Mammary epithelial cell (primary cell): Measurements from ENCODE around the gene PDXDC1.
"Not testable (repeated sequence)": the region's sequence is repeated elsewhere in the genome, so short reads cannot be mapped to it uniquely, and the experiment has no call there.

Source experiments
- EZH2 ChIP-seq: IDR thresholded peaks from 2 replicates; pipeline ENCODE4 v1.6.1; 2012; ENCODE audit warnings: low read length, inconsistent platforms, borderline replicate concordance
- TF ChIP-seq, protein P1 (sequence below), 2 donors: IDR thresholded peaks in 1 of 2; conservative IDR thresholded peaks in 1 of 2; 2 replicates each; pipeline ENCODE4 v1.5.1; 2011 to 2012; ENCODE audit warnings: inconsistent platforms in 2 of 2, low read length in 2 of 2, mild to moderate bottlenecking in 2 of 2, control low read depth in 1 of 2, low read depth in 1 of 2; ENCODE audit not compliant: insufficient read depth in 1 of 2; ENCODE audit errors: extremely low read depth in 1 of 2

GRCh38 chr16:15071013-15071412 is 96.2 kb downstream of the PDXDC1 start:
- TF ChIP-seq, protein P1, sequence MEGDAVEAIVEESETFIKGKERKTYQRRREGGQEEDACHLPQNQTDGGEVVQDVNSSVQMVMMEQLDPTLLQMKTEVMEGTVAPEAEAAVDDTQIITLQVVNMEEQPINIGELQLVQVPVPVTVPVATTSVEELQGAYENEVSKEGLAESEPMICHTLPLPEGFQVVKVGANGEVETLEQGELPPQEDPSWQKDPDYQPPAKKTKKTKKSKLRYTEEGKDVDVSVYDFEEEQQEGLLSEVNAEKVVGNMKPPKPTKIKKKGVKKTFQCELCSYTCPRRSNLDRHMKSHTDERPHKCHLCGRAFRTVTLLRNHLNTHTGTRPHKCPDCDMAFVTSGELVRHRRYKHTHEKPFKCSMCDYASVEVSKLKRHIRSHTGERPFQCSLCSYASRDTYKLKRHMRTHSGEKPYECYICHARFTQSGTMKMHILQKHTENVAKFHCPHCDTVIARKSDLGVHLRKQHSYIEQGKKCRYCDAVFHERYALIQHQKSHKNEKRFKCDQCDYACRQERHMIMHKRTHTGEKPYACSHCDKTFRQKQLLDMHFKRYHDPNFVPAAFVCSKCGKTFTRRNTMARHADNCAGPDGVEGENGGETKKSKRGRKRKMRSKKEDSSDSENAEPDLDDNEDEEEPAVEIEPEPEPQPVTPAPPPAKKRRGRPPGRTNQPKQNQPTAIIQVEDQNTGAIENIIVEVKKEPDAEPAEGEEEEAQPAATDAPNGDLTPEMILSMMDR (conservative IDR thresholded peaks at IDR 0.05 in 1 of 2, IDR thresholded peaks at IDR 0.05 in 1 of 2; ENCODE audit: extremely low read depth in 1 of 2, insufficient read depth in 1 of 2, low read depth in 1 of 2, low read length in 2 of 2), result not testable (repeated sequence)
- TF ChIP-seq EZH2, result not testable (repeated sequence)
